Measurements from ENCODE around the gene AFF2.

Gene AFF2

DNA sequence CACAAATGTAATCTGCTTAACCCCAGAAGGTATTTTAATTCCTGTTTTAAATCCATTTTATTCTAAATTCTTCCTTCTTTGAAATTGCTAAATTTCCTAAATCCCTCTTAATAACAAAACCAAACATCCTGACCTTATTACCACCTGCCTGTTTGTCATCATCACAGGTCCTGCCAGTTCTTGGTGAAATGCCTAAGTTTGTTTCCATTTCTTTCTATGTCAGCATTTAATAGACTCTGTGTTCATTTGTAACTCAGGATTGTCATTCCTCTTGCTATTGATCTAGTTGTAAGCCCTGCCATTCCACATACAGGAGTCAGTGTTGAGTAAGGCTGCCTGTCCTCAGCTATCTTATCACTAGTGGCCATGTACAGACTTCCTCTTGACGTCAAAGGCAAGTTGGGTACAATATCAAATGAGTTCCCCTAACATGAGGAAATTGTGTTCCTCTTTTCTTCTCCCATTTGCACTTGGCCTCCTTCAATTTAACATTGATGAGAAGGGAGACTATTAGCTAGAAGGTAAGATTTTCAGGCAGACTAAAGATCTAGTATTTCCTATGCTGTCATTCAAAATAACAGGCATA lies 440.1 kb downstream of the AFF2 start (continued):
- TF ChIP-seq, protein P1, sequence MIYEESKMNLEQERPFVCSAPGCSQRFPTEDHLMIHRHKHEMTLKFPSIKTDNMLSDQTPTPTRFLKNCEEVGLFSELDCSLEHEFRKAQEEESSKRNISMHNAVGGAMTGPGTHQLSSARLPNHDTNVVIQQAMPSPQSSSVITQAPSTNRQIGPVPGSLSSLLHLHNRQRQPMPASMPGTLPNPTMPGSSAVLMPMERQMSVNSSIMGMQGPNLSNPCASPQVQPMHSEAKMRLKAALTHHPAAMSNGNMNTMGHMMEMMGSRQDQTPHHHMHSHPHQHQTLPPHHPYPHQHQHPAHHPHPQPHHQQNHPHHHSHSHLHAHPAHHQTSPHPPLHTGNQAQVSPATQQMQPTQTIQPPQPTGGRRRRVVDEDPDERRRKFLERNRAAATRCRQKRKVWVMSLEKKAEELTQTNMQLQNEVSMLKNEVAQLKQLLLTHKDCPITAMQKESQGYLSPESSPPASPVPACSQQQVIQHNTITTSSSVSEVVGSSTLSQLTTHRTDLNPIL (CRISPR knock-in tag; IDR thresholded peaks at IDR 0.05; ENCODE audit: low read depth) = no peak
- no peak for TF ChIP-seq ESRRG (CRISPR knock-in tag; IDR thresholded peaks at IDR 0.05)

DNA sequence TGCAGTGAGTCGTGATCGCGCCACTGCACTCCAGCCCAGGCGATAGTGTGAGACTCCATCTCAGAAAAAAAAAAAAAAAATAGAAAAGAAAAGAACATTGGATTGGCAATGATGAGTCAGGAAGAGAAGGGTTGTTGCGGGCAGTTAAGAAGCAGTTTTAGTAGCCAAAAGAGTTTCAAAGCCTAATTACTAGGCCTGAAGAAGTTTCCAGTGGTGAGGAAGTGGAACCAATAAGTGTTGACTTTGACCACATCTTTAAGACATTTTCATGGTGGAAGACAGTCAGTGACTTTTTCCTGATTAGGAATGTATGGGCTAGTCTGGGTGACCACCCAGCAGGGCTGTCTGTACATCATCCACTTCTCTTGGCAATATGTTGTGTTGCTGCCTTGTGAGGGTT lies 442.3 kb downstream of the AFF2 start:
- TF ChIP-seq SNAI2 (CRISPR knock-in tag; IDR thresholded peaks at IDR 0.05) (no peak), PPARA (CRISPR knock-in tag; IDR thresholded peaks at IDR 0.05; ENCODE audit: borderline replicate concordance) (no peak), ZFP30 (CRISPR knock-in tag; IDR thresholded peaks at IDR 0.05) (no peak), TOX (CRISPR knock-in tag; IDR thresholded peaks at IDR 0.05; ENCODE audit: borderline replicate concordance) (no peak), ZNF70 (CRISPR knock-in tag; IDR thresholded peaks at IDR 0.05) (no peak), ZFP3 (CRISPR knock-in tag; IDR thresholded peaks at IDR 0.05) (no peak), GLIS3 (CRISPR knock-in tag; IDR thresholded peaks at IDR 0.05) (no peak), ARNTL (CRISPR knock-in tag; IDR thresholded peaks at IDR 0.05; ENCODE audit: borderline replicate concordance, low read depth) (no peak), RARB (CRISPR knock-in tag; IDR thresholded peaks at IDR 0.05) (no peak), BACH2 (CRISPR knock-in tag; IDR thresholded peaks at IDR 0.05; ENCODE audit: borderline replicate concordance) (no peak)
- TF ChIP-seq, protein P1 (CRISPR knock-in tag; IDR thresholded peaks at IDR 0.05; ENCODE audit: low read depth) = no peak
- no peak for ATAC-seq

DNA sequence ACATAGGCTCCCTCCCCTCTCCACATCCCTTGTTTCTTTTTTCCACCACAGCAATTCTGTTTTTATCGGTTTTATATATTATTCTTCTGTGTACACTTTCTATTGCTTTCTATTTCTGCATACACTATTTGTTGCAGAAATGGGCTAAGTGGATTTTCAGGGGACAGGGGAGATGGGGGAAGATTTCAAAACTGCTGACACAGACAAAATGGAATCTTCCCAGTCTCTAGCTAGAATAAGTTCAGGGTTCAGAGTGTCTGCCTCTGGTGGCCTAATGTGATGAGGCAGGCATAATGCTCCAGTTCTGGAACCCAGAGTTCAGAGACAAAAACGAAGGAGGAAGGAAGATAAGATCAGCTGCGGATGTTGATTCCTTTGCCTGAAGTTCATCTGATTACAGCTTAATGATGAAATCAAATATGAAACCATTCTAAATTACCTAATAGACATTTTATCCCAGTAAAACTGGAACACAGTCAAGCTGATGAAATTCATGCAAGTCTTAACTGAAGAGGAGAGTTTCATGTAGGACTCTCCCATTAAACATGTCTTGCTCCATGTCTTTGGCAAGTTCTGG lies 447.1 kb downstream of the AFF2 start:
- TF ChIP-seq, protein P1 (CRISPR knock-in tag; IDR thresholded peaks at IDR 0.05; ENCODE audit: low read depth) = no peak
- TF ChIP-seq TOX (CRISPR knock-in tag; IDR thresholded peaks at IDR 0.05; ENCODE audit: borderline replicate concordance) = no peak
- no peak for ATAC-seq

DNA sequence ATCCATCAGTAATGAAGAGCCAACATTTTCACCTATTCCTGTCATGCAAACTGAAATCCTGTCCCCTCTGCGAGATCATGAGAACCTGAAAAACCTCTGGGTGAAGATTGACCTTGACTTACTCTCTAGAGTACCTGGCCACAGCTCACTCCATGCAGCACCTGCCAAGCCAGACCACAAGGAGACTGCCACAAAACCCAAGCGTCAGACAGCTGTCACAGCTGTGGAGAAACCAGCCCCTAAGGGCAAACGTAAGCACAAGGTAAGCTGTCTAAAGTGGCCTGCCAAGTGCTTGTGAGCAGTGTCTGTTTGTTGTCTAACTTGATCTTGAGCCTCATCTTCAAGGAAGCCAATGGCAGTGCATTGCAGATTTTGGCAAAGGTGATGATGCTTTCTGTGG lies 455.9 kb downstream of the AFF2 start:
- no peak for ATAC-seq
- no peak for TF ChIP-seq SNAI2 (CRISPR knock-in tag; IDR thresholded peaks at IDR 0.05)
- no peak for TF ChIP-seq ZFP3 (CRISPR knock-in tag; IDR thresholded peaks at IDR 0.05)
- TF ChIP-seq ESRRG (CRISPR knock-in tag; IDR thresholded peaks at IDR 0.05) = no peak
- TF ChIP-seq, protein P2, sequence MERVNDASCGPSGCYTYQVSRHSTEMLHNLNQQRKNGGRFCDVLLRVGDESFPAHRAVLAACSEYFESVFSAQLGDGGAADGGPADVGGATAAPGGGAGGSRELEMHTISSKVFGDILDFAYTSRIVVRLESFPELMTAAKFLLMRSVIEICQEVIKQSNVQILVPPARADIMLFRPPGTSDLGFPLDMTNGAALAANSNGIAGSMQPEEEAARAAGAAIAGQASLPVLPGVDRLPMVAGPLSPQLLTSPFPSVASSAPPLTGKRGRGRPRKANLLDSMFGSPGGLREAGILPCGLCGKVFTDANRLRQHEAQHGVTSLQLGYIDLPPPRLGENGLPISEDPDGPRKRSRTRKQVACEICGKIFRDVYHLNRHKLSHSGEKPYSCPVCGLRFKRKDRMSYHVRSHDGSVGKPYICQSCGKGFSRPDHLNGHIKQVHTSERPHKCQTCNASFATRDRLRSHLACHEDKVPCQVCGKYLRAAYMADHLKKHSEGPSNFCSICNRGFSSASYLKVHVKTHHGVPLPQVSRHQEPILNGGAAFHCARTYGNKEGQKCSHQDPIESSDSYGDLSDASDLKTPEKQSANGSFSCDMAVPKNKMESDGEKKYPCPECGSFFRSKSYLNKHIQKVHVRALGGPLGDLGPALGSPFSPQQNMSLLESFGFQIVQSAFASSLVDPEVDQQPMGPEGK (CRISPR knock-in tag; IDR thresholded peaks at IDR 0.05; ENCODE audit: borderline replicate concordance) = no peak
- TF ChIP-seq ZC3H10 (CRISPR knock-in tag; IDR thresholded peaks at IDR 0.05) = no peak
- TF ChIP-seq RARB (CRISPR knock-in tag; IDR thresholded peaks at IDR 0.05) = no peak
- TF ChIP-seq, protein P1 (CRISPR knock-in tag; IDR thresholded peaks at IDR 0.05; ENCODE audit: low read depth) = no peak
- no peak for TF ChIP-seq TOX (CRISPR knock-in tag; IDR thresholded peaks at IDR 0.05; ENCODE audit: borderline replicate concordance)
- no peak for TF ChIP-seq ZNF565 (CRISPR knock-in tag; conservative IDR thresholded peaks at IDR 0.05; ENCODE audit: low read depth)

DNA sequence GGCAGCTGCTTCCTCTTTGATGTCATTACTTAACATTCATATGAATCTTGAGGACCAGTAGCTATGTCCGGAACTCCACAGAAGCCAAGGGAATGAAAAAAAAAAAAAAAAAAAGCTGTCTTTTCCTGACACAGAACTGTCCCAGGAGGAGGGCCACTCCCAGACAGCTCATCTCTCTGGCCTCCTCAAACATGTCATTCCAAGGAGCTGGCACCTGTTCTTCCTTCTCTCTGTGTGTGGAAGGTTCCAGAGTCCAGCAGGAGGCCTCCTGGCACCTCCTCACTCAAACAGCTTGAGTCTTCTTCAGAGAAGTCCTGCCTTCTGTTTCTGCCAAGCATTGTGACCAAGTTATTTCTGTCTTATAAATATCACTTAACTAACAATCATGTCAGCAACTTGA lies 458.5 kb downstream of the AFF2 start:
- ATAC-seq = no peak
- no peak for TF ChIP-seq BACH2 (CRISPR knock-in tag; IDR thresholded peaks at IDR 0.05; ENCODE audit: borderline replicate concordance)
- TF ChIP-seq ZFP30 (CRISPR knock-in tag; IDR thresholded peaks at IDR 0.05) = no peak
- TF ChIP-seq ISL1 (CRISPR knock-in tag; IDR thresholded peaks at IDR 0.05) = no peak
- TF ChIP-seq ZFP3 (CRISPR knock-in tag; IDR thresholded peaks at IDR 0.05) = no peak
- no peak for TF ChIP-seq ESRRG (CRISPR knock-in tag; IDR thresholded peaks at IDR 0.05)
